ENCODE measurements around the gene ANAPC13.

The ANAPC13 gene

GRCh38 chr3:134482622-134483021, 3.2 kb downstream of the ANAPC13 start:
- DNase-seq (ENCODE audit: low spot score): no peak

- DNase-seq (ENCODE audit: low spot score): no peak
Measured at GRCh38 chr3:134481166-134481565, 4.6 kb downstream of the ANAPC13 start.

GRCh38 chr3:134480546-134480945, 5.2 kb downstream of the ANAPC13 start:
- DNase-seq (ENCODE audit: low spot score): no peak

GRCh38 chr3:134477938-134478337, 7.8 kb downstream of the ANAPC13 start:
- no peak for DNase-seq (ENCODE audit: low spot score)

- DNase-seq (ENCODE audit: low spot score): no peak
Measured at GRCh38 chr3:134477002-134477401, 8.8 kb downstream of the ANAPC13 start.

GRCh38 chr3:134476306-134476705, 9.5 kb downstream of the ANAPC13 start:
- DNase-seq (ENCODE audit: low spot score): no peak

GRCh38 chr3:134474956-134475355, 10.8 kb downstream of the ANAPC13 start:
- DNase-seq (ENCODE audit: low spot score): no peak

- peak; percentile 88 for DNase-seq (ENCODE audit: low spot score)
Measured at GRCh38 chr3:134473868-134474546, 11.8 kb downstream of the ANAPC13 start.

- DNase-seq (ENCODE audit: low spot score): no peak
Measured at GRCh38 chr3:134472831-134473230, 13.0 kb downstream of the ANAPC13 start.

GRCh38 chr3:134471521-134472193, 14.1 kb downstream of the ANAPC13 start:
- no peak for DNase-seq (ENCODE audit: low spot score)

- DNase-seq (ENCODE audit: low spot score): no peak
Measured at GRCh38 chr3:134468519-134468918, 17.3 kb downstream of the ANAPC13 start.

- no peak for DNase-seq (ENCODE audit: low spot score)
Measured at GRCh38 chr3:134466331-134466730, 19.5 kb downstream of the ANAPC13 start.

GRCh38 chr3:134464689-134465365, 21.0 kb downstream of the ANAPC13 start:
- DNase-seq (ENCODE audit: low spot score): no peak

- DNase-seq (ENCODE audit: low spot score): no peak
Measured at GRCh38 chr3:134464064-134464688, 21.6 kb downstream of the ANAPC13 start.

- no peak for DNase-seq (ENCODE audit: low spot score)
Measured at GRCh38 chr3:134463676-134464063, 22.1 kb downstream of the ANAPC13 start.

- DNase-seq (ENCODE audit: low spot score): no peak
Measured at GRCh38 chr3:134462331-134462941, 23.3 kb downstream of the ANAPC13 start.

- DNase-seq (ENCODE audit: low spot score): no peak
Measured at GRCh38 chr3:134460965-134461364, 24.8 kb downstream of the ANAPC13 start.

GRCh38 chr3:134459562-134459961, 26.2 kb downstream of the ANAPC13 start:
- DNase-seq (ENCODE audit: low spot score): no peak

- no peak for DNase-seq (ENCODE audit: low spot score)
Measured at GRCh38 chr3:134458406-134458945, 27.3 kb downstream of the ANAPC13 start.

- no peak for DNase-seq (ENCODE audit: low spot score)
Measured at GRCh38 chr3:134457376-134458074, 28.3 kb downstream of the ANAPC13 start.

GRCh38 chr3:134453631-134454030, 32.2 kb downstream of the ANAPC13 start:
- DNase-seq (ENCODE audit: low spot score): no peak

Data from pons (tissue), 1 donor.